DOHH2 (cell line): Measurements from ENCODE around the gene NOP53.

Source experiments
- EZH2phosphoT487 ChIP-seq: fragments of 200-600 bp; sonication (generic); IDR thresholded peaks from 2 replicates; pipeline ENCODE4 v1.6.1; 2017; ENCODE audit warnings: borderline replicate concordance, mild to moderate bottlenecking, antibody characterized with exemption, low read length, moderate library complexity, mixed read lengths
- TF ChIP-seq, protein P1 (sequence below): fragments of 200-600 bp; sonication (generic); IDR thresholded peaks from one replicate; pipeline ENCODE4 v1.5.1; 2014; ENCODE audit warnings: antibody characterized with exemption, mild to moderate bottlenecking, low read depth, low read length; ENCODE audit not compliant: poor library complexity, severe bottlenecking

DNA sequence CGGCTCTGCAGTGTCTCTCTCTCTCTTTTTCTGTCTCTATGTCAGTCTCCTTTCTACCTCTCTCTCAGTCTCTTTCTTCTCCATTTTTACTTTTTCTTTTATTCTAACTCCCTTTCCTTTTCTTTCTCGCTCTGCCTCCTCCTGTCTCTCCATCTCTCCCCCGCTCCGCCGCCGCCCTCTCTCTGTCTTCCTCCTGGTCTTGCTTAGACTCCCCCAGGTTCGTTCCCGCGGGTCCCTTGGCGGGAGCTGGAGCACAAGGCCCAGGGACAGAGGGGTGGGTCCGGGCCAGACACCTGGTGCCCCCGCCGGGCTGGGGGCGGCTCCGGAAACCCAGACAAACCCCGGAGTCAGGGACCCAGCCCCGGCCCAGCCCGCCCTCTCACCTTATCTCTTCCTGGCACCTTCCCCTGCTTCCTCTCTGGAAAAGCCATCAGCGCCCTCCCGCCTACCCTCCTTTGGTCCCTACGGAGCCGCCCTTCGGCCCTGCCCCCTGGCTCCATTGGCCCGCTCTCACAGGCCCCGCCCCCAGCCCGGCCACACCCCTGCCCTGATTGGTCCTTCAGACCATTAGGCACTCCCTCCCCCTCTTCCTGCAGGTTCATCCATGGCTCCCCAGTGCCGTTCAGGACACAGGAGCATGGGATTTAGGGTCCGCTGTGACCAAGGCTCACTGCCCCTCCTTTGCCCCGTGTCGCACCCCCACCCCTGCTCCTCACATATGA lies 15.4 kb upstream of the NOP53 start:
- no peak for TF ChIP-seq EZH2phosphoT487
- TF ChIP-seq, protein P1, sequence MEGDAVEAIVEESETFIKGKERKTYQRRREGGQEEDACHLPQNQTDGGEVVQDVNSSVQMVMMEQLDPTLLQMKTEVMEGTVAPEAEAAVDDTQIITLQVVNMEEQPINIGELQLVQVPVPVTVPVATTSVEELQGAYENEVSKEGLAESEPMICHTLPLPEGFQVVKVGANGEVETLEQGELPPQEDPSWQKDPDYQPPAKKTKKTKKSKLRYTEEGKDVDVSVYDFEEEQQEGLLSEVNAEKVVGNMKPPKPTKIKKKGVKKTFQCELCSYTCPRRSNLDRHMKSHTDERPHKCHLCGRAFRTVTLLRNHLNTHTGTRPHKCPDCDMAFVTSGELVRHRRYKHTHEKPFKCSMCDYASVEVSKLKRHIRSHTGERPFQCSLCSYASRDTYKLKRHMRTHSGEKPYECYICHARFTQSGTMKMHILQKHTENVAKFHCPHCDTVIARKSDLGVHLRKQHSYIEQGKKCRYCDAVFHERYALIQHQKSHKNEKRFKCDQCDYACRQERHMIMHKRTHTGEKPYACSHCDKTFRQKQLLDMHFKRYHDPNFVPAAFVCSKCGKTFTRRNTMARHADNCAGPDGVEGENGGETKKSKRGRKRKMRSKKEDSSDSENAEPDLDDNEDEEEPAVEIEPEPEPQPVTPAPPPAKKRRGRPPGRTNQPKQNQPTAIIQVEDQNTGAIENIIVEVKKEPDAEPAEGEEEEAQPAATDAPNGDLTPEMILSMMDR, result no peak
